Karpas-422 (cell line): ENCODE results near the gene PYCARD. TPM values are rescaled to one million over a fixed set of nuclear protein-coding genes. Genes with fewer than 3 reads are reported as not detected.

Source experiments
- DNase-seq: peaks from one replicate; pipeline ENCODE4 v3.0.0-alpha.2; 2015
- H2AFZ ChIP-seq: fragments of 200-600 bp; sonication (generic); 2 replicates; pipeline ENCODE4 v1.6.1; 2014; ENCODE audit warnings: antibody characterized with exemption, low read length, mixed read lengths
- H3K27ac ChIP-seq: fragments of 200-600 bp; sonication (generic); 2 replicates; pipeline ENCODE4 v1.5.1; 2014; ENCODE audit warnings: mild to moderate bottlenecking, low read length, moderate library complexity
- H3K27me3 ChIP-seq: fragments of 200-600 bp; sonication (generic); 2 replicates; pipeline ENCODE4 v1.6.1; 2014; ENCODE audit warnings: low read length, mixed read lengths
- H3K36me3 ChIP-seq: fragments of 200-600 bp; sonication (generic); 2 replicates; pipeline ENCODE4 v1.6.1; 2014; ENCODE audit warnings: low read length, mixed read lengths; ENCODE audit not compliant: insufficient read depth
- H3K4me1 ChIP-seq: fragments of 200-600 bp; sonication (generic); 2 replicates; pipeline ENCODE4 v1.6.1; 2014; ENCODE audit warnings: mild to moderate bottlenecking, low read length, mixed read lengths
- H3K4me2 ChIP-seq: fragments of 200-600 bp; sonication (generic); 2 replicates; pipeline ENCODE4 v1.6.1; 2014; ENCODE audit warnings: low read length, low read depth, mild to moderate bottlenecking; ENCODE audit not compliant: poor library complexity, severe bottlenecking
- H3K4me3 ChIP-seq: fragments of 200-600 bp; sonication (generic); 2 replicates; pipeline ENCODE4 v1.5.1; 2014; ENCODE audit warnings: mild to moderate bottlenecking, antibody characterized with exemption, low read length, mixed read lengths
- H3K79me2 ChIP-seq: fragments of 200-600 bp; sonication (generic); 2 replicates; pipeline ENCODE4 v1.6.1; 2014; ENCODE audit warnings: mild to moderate bottlenecking, low read length, mixed read lengths
- H3K9ac ChIP-seq: fragments of 200-600 bp; sonication (generic); 2 replicates; pipeline ENCODE4 v1.6.0; 2014; ENCODE audit warnings: low read length
- H3K9me2 ChIP-seq: fragments of 200-600 bp; sonication (generic), shearing (Covaris generic); replicated peaks from 2 replicates; pipeline ENCODE4 v1.6.0; 2014; ENCODE audit warnings: mild to moderate bottlenecking, low read length, moderate library complexity; ENCODE audit not compliant: insufficient read depth
- H3K9me3 ChIP-seq: fragments of 300-700, 200-600 bp; sonication (generic); 2 replicates; pipeline ENCODE4 v1.6.1; 2014; ENCODE audit warnings: low read length, mixed read lengths
- H4K20me1 ChIP-seq: fragments of 200-600 bp; sonication (generic); 2 replicates; pipeline ENCODE4 v1.6.1; 2014; ENCODE audit warnings: mild to moderate bottlenecking, antibody characterized with exemption, low read length, low read depth; ENCODE audit not compliant: insufficient read depth
- total RNA-seq: library from RNA; depleted of rRNA; stranded (reverse); fragments of >200 nt; shearing (Covaris generic); gene quantifications from 2 replicates; pipeline ENCODE4 v1.2.3, GENCODE V29; 2014; ENCODE audit warnings: low replicate concordance

PYCARD gene
- total RNA-seq, 1 experiment from 2014 or later: 78.0 TPM

GRCh38 chr16:31190061-31190460 lies 12.5 kb downstream of the PYCARD start:
- peaks cover 63% of the 10 kb centered on the region for H4K20me1 ChIP-seq
- peaks cover 30% of the 10 kb centered on the region for H3K79me2 ChIP-seq
- no peaks in the 10 kb centered on the region for H3K27me3 ChIP-seq
- no peak overlapping the region for H3K27ac ChIP-seq
- H3K4me1 ChIP-seq: no peaks in the 10 kb centered on the region
- no peak overlapping the region for H3K9ac ChIP-seq
- H3K9me2 ChIP-seq: no peaks in the 10 kb centered on the region
- H3K4me2 ChIP-seq: no peak overlapping the region
- no peak for DNase-seq
- no peak overlapping the region for H3K4me3 ChIP-seq
- H3K9me3 ChIP-seq: no peaks in the 10 kb centered on the region
- H3K36me3 ChIP-seq: peaks cover 98% of the 10 kb centered on the region
- H2AFZ ChIP-seq: no peak overlapping the region

GRCh38 chr16:31189412-31189778 lies 13.2 kb downstream of the PYCARD start:
- no peak overlapping the region for H2AFZ ChIP-seq
- peaks cover 30% of the 10 kb centered on the region for H3K79me2 ChIP-seq
- no peak overlapping the region for H3K27ac ChIP-seq
- no peak overlapping the region for H3K4me2 ChIP-seq
- no peaks in the 10 kb centered on the region for H3K4me1 ChIP-seq
- peaks cover 63% of the 10 kb centered on the region for H4K20me1 ChIP-seq
- H3K9ac ChIP-seq: no peak overlapping the region
- no peaks in the 10 kb centered on the region for H3K27me3 ChIP-seq
- no peaks in the 10 kb centered on the region for H3K9me2 ChIP-seq
- H3K9me3 ChIP-seq: no peaks in the 10 kb centered on the region
- H3K36me3 ChIP-seq: peaks cover 96% of the 10 kb centered on the region
- no peak overlapping the region for H3K4me3 ChIP-seq
- no peak for DNase-seq

- Histone ChIP-seq H4K20me1 (peaks cover 64% of the 10 kb centered on the region), H3K27ac (no peak overlapping the region), H3K9me3 (no peaks in the 10 kb centered on the region), H3K36me3 (peaks cover 94% of the 10 kb centered on the region), H3K27me3 (no peaks in the 10 kb centered on the region), H3K4me1 (no peaks in the 10 kb centered on the region), H3K9ac (no peak overlapping the region), H3K4me2 (no peak overlapping the region), H3K9me2 (no peaks in the 10 kb centered on the region), H3K79me2 (peaks cover 35% of the 10 kb centered on the region), H3K4me3 (no peak overlapping the region), H2AFZ (no peak overlapping the region)
- no peak for DNase-seq
Observed at GRCh38 chr16:31188450-31189411, 13.8 kb downstream of the PYCARD start.

GRCh38 chr16:31187808-31188189 lies 14.8 kb downstream of the PYCARD start:
- H2AFZ ChIP-seq: no peak overlapping the region
- H3K27ac ChIP-seq: no peak overlapping the region
- no peak overlapping the region for H3K4me3 ChIP-seq
- H3K9me3 ChIP-seq: no peaks in the 10 kb centered on the region
- H3K4me2 ChIP-seq: no peak overlapping the region
- DNase-seq: no peak
- H3K79me2 ChIP-seq: peaks cover 45% of the 10 kb centered on the region
- no peak overlapping the region for H3K9ac ChIP-seq
- H3K27me3 ChIP-seq: no peaks in the 10 kb centered on the region
- no peaks in the 10 kb centered on the region for H3K4me1 ChIP-seq
- H3K9me2 ChIP-seq: no peaks in the 10 kb centered on the region
- H4K20me1 ChIP-seq: peaks cover 69% of the 10 kb centered on the region
- peaks cover 94% of the 10 kb centered on the region for H3K36me3 ChIP-seq

DNA sequence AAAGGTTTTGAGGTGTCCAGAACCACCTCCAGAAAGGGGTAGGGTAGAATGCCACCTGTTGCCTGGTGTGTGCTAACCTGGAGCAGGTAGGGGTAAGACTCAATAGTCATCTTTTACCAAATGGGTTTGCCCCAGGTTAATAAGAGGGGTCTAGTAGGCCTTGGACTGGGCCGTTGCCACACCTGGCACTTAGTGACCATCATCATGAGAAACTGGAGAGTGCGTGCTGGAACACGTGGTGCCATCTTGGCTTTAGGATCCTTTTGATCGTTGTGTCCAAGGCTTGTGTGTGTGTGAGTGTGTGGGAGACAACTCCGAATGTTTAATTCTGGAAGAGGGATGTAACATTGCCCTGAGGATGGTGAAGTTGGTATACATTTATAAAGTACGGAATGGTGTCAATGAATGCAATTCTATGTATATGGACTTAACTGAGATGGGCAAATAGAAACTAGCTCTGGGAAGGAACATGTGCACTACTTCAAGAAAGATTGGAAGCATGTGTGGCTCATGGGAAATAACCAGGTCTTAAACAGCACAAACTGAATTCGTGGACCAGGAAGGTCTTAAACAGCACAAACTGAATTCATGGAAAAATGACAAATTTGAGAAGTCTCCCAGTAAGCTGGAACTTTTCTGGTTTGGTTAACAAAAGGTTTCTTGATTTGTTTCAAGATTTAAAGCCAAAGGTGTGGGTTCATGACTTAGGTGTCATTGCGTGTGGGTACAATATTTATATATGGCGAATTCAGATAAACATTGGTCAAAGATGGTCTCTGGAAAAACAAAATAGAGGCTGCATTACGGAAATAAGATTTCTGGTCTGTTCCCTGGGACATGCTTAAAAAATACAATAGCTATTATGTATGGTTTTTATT lies 15.4 kb downstream of the PYCARD start:
- Histone ChIP-seq H3K9me2 (no peaks in the 10 kb centered on the region), H2AFZ (no peak overlapping the region), H3K9ac (no peak overlapping the region), H3K4me1 (peaks cover 6% of the 10 kb centered on the region), H3K79me2 (peaks cover 51% of the 10 kb centered on the region), H3K27me3 (no peaks in the 10 kb centered on the region), H3K4me3 (no peak overlapping the region), H3K4me2 (no peak overlapping the region), H3K9me3 (no peaks in the 10 kb centered on the region), H3K36me3 (peaks cover 94% of the 10 kb centered on the region), H4K20me1 (peaks cover 76% of the 10 kb centered on the region), H3K27ac (no peak overlapping the region)
- no peak for DNase-seq

GRCh38 chr16:31186176-31186575 lies 16.4 kb downstream of the PYCARD start:
- no peaks in the 10 kb centered on the region for H3K27me3 ChIP-seq
- H3K79me2 ChIP-seq: peaks cover 61% of the 10 kb centered on the region
- peaks cover 16% of the 10 kb centered on the region for H3K4me1 ChIP-seq
- no peak overlapping the region for H3K27ac ChIP-seq
- no peaks in the 10 kb centered on the region for H3K9me2 ChIP-seq
- no peaks in the 10 kb centered on the region for H3K9me3 ChIP-seq
- no peak overlapping the region for H3K4me2 ChIP-seq
- no peak overlapping the region for H3K4me3 ChIP-seq
- H4K20me1 ChIP-seq: peaks cover 86% of the 10 kb centered on the region
- no peak for DNase-seq
- H3K9ac ChIP-seq: no peak overlapping the region
- peaks cover 94% of the 10 kb centered on the region for H3K36me3 ChIP-seq
- no peak overlapping the region for H2AFZ ChIP-seq

GRCh38 chr16:31185339-31185738 lies 17.2 kb downstream of the PYCARD start:
- no peak overlapping the region for H2AFZ ChIP-seq
- H3K4me2 ChIP-seq: no peak overlapping the region
- H3K9me2 ChIP-seq: no peaks in the 10 kb centered on the region
- no peak overlapping the region for H3K27ac ChIP-seq
- H4K20me1 ChIP-seq: peaks cover 88% of the 10 kb centered on the region
- H3K4me3 ChIP-seq: no peak overlapping the region
- no peak overlapping the region for H3K9ac ChIP-seq
- peaks cover 69% of the 10 kb centered on the region for H3K79me2 ChIP-seq
- peaks cover 17% of the 10 kb centered on the region for H3K4me1 ChIP-seq
- no peaks in the 10 kb centered on the region for H3K27me3 ChIP-seq
- no peak for DNase-seq
- peaks cover 90% of the 10 kb centered on the region for H3K36me3 ChIP-seq
- H3K9me3 ChIP-seq: no peaks in the 10 kb centered on the region

DNA sequence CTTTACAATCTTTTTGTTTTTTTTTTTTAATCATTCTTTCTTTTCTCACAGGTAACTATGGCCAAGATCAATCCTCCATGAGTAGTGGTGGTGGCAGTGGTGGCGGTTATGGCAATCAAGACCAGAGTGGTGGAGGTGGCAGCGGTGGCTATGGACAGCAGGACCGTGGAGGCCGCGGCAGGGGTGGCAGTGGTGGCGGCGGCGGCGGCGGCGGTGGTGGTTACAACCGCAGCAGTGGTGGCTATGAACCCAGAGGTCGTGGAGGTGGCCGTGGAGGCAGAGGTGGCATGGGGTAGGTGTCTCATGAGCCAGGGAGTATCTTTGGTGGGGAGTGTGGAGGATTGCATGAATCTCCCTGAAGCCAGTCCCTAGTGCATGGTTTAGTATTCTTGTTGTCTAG lies 17.7 kb downstream of the PYCARD start:
- peak; percentile 38 for DNase-seq
- Histone ChIP-seq H3K4me2 (no peak overlapping the region), H3K27me3 (no peaks in the 10 kb centered on the region), H2AFZ (no peak overlapping the region), H3K36me3 (peaks cover 85% of the 10 kb centered on the region), H4K20me1 (peaks cover 83% of the 10 kb centered on the region), H3K9me2 (no peaks in the 10 kb centered on the region), H3K9me3 (no peaks in the 10 kb centered on the region), H3K79me2 (peaks cover 74% of the 10 kb centered on the region), H3K27ac (no peak overlapping the region), H3K4me3 (no peak overlapping the region), H3K9ac (no peak overlapping the region), H3K4me1 (peaks cover 17% of the 10 kb centered on the region)
